Neural cell (in vitro differentiated cells): ENCODE results near the gene CDH4. TPM values are rescaled to one million over a fixed set of nuclear protein-coding genes. Genes with fewer than 3 reads are reported as not detected.

Experiments used
- H2AFZ ChIP-seq: fragments of 200-600, 300-800 bp; sonication (generic), shearing (Covaris generic); 2 replicates; pipeline ENCODE4 v1.6.0; 2014; ENCODE audit warnings: low read depth, mild to moderate bottlenecking, antibody characterized with exemption, low read length, moderate library complexity
- H3F3A ChIP-seq: fragments of 200-600 bp; shearing (Covaris generic); 2 replicates; pipeline ENCODE4 v1.6.1; 2016; ENCODE audit warnings: mild to moderate bottlenecking, moderate library complexity, mixed read lengths, antibody characterized with exemption, low read length; ENCODE audit not compliant: insufficient read depth, poor library complexity, severe bottlenecking
- H3K27ac ChIP-seq: fragments of 200-600, 300-800 bp; sonication (generic), shearing (Covaris generic); 2 replicates; pipeline ENCODE4 v1.5.1; 2014; ENCODE audit warnings: mild to moderate bottlenecking, low read length, moderate library complexity
- H3K27me3 ChIP-seq: fragments of 300-800, 200-600 bp; sonication (generic), shearing (Covaris generic); 2 replicates; pipeline ENCODE4 v1.6.0; 2014; ENCODE audit warnings: mild to moderate bottlenecking, low read depth, low read length, moderate library complexity; ENCODE audit not compliant: insufficient read depth
- H3K36me3 ChIP-seq: fragments of 300-800, 200-600 bp; sonication (generic), shearing (Covaris generic); 2 replicates; pipeline ENCODE4 v1.5.1; 2014; ENCODE audit warnings: mild to moderate bottlenecking, antibody characterized with exemption, low read length, moderate library complexity; ENCODE audit not compliant: insufficient read depth
- H3K4me2 ChIP-seq: fragments of 300-800, 200-600 bp; sonication (generic), shearing (Covaris generic); 2 replicates; pipeline ENCODE4 v1.6.0; 2014; ENCODE audit warnings: mild to moderate bottlenecking, low read length
- H3K4me3 ChIP-seq: fragments of 300-800, 200-600 bp; sonication (generic), shearing (Covaris generic); 2 replicates; pipeline ENCODE4 v1.5.1; 2014; ENCODE audit warnings: mild to moderate bottlenecking, low read length, moderate library complexity
- H3K79me2 ChIP-seq: fragments of 200-600 bp; shearing (Covaris generic); replicated peaks from 2 replicates; pipeline ENCODE4 v1.6.0; 2014; ENCODE audit warnings: mild to moderate bottlenecking, low read length, moderate library complexity; ENCODE audit not compliant: insufficient read depth
- H3K9ac ChIP-seq: fragments of 300-800, 200-600 bp; sonication (generic), shearing (Covaris generic); 2 replicates; pipeline ENCODE4 v1.6.1; 2016; ENCODE audit warnings: mild to moderate bottlenecking, low read length, mixed read lengths
- H3K9me2 ChIP-seq: fragments of 200-600 bp; shearing (Covaris generic); 2 replicates; pipeline ENCODE4 v1.6.1; 2016; ENCODE audit warnings: mild to moderate bottlenecking, low read length, mixed read lengths; ENCODE audit not compliant: insufficient read depth
- H3K9me3 ChIP-seq: fragments of 200-600, 300-800 bp; sonication (generic), shearing (Covaris generic); 2 replicates; pipeline ENCODE4 v1.6.1; 2016; ENCODE audit warnings: mild to moderate bottlenecking, mixed run types, low read length, moderate library complexity, mixed read lengths
- H4K20me1 ChIP-seq: fragments of 200-600 bp; shearing (Covaris generic); 2 replicates; pipeline ENCODE4 v1.6.1; 2016; ENCODE audit warnings: mild to moderate bottlenecking, mixed run types; ENCODE audit not compliant: insufficient read depth
- EP300 ChIP-seq: fragments of 450-650 bp; conservative IDR thresholded peaks from 2 replicates; pipeline ENCODE4 v1.6.1; 2014; ENCODE audit warnings: antibody characterized with exemption, mild to moderate bottlenecking, moderate library complexity; ENCODE audit not compliant: poor library complexity, severe bottlenecking
- EZH2 ChIP-seq: fragments of 200-600, 300-800 bp; shearing (Covaris generic), sonication (generic); IDR thresholded peaks from 2 replicates; pipeline ENCODE4 v1.6.1; 2014; ENCODE audit warnings: antibody characterized with exemption, low read length, borderline replicate concordance, mild to moderate bottlenecking; ENCODE audit not compliant: insufficient read depth, poor library complexity, severe bottlenecking
- MXI1 ChIP-seq: fragments of 450-650 bp; conservative IDR thresholded peaks from 2 replicates; pipeline ENCODE4 v1.6.1; 2014; ENCODE audit warnings: antibody characterized with exemption, mild to moderate bottlenecking; ENCODE audit not compliant: poor library complexity, severe bottlenecking
- POLR2AphosphoS5 ChIP-seq: IDR thresholded peaks from 2 replicates; pipeline ENCODE4 v1.6.1; 2012
- RAD21 ChIP-seq: fragments of 450-650 bp; conservative IDR thresholded peaks from 2 replicates; pipeline ENCODE4 v1.6.1; 2014; ENCODE audit warnings: antibody characterized with exemption, mild to moderate bottlenecking, moderate library complexity
- SMC3 ChIP-seq: fragments of 450-650 bp; conservative IDR thresholded peaks from 2 replicates; pipeline ENCODE4 v1.6.1; 2014; ENCODE audit warnings: antibody characterized with exemption, mild to moderate bottlenecking, moderate library complexity; ENCODE audit not compliant: poor library complexity
- TAF1 ChIP-seq: IDR thresholded peaks from 2 replicates; pipeline ENCODE4 v1.6.1; 2012; ENCODE audit warnings: low read depth
- polyA plus RNA-seq: library from polyadenylated mRNA; depleted of rRNA; stranded (reverse); fragments of >200 nt; gene quantifications from 2 replicates; pipeline ENCODE4 v1.2.3, GENCODE V29; 2014
- TF ChIP-seq, protein P1 (sequence below): IDR thresholded peaks from 2 replicates; pipeline ENCODE4 v1.6.1; 2012; ENCODE audit warnings: borderline replicate concordance
- TF ChIP-seq, protein P2 (sequence below): fragments of 450-650 bp; IDR thresholded peaks from 2 replicates; pipeline ENCODE4 v1.5.1; 2014; ENCODE audit warnings: antibody characterized with exemption, mild to moderate bottlenecking, moderate library complexity; ENCODE audit not compliant: poor library complexity, severe bottlenecking

The CDH4 gene
- polyA plus RNA-seq, 1 donor from 2014 or later, result 24.6 TPM

DNA sequence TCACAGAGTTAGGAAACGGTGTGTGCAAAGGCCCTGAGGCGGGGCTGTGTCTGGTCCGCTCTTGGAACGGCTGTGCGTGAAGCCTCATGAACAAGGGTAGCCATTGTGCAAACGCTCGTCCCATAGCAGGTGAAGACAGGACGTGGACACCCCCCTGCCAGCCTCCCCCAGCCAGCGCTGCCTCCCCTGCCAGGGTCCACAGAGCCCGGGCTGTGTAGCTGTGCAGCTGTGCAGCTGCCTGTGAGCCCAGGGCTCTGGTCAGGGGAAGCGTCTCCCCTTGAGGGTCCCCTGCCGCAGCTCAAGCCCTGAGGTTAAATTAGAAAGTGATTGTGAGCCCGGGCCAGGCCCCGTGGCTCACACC lies 674.2 kb downstream of the CDH4 start:
- Histone ChIP-seq H3K9me3 (no peaks in the 10 kb centered on the region), H3K79me2 (no peaks in the 10 kb centered on the region), H3F3A (no peaks in the 10 kb centered on the region), H3K4me3 (no peak overlapping the region), H3K4me2 (no peak overlapping the region), H3K27ac (no peak overlapping the region), H4K20me1 (no peaks in the 10 kb centered on the region), H3K9me2 (no peaks in the 10 kb centered on the region), H2AFZ (no peak overlapping the region), H3K9ac (no peak overlapping the region), H3K27me3 (no peaks in the 10 kb centered on the region), H3K36me3 (peaks cover 5% of the 10 kb centered on the region)
- TF ChIP-seq EP300, result no peak
- TF ChIP-seq EZH2, result no peak
- TF ChIP-seq TAF1, result no peak
- no peak for TF ChIP-seq SMC3
- TF ChIP-seq, protein P1, sequence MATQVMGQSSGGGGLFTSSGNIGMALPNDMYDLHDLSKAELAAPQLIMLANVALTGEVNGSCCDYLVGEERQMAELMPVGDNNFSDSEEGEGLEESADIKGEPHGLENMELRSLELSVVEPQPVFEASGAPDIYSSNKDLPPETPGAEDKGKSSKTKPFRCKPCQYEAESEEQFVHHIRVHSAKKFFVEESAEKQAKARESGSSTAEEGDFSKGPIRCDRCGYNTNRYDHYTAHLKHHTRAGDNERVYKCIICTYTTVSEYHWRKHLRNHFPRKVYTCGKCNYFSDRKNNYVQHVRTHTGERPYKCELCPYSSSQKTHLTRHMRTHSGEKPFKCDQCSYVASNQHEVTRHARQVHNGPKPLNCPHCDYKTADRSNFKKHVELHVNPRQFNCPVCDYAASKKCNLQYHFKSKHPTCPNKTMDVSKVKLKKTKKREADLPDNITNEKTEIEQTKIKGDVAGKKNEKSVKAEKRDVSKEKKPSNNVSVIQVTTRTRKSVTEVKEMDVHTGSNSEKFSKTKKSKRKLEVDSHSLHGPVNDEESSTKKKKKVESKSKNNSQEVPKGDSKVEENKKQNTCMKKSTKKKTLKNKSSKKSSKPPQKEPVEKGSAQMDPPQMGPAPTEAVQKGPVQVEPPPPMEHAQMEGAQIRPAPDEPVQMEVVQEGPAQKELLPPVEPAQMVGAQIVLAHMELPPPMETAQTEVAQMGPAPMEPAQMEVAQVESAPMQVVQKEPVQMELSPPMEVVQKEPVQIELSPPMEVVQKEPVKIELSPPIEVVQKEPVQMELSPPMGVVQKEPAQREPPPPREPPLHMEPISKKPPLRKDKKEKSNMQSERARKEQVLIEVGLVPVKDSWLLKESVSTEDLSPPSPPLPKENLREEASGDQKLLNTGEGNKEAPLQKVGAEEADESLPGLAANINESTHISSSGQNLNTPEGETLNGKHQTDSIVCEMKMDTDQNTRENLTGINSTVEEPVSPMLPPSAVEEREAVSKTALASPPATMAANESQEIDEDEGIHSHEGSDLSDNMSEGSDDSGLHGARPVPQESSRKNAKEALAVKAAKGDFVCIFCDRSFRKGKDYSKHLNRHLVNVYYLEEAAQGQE, result no peak
- TF ChIP-seq, protein P2, sequence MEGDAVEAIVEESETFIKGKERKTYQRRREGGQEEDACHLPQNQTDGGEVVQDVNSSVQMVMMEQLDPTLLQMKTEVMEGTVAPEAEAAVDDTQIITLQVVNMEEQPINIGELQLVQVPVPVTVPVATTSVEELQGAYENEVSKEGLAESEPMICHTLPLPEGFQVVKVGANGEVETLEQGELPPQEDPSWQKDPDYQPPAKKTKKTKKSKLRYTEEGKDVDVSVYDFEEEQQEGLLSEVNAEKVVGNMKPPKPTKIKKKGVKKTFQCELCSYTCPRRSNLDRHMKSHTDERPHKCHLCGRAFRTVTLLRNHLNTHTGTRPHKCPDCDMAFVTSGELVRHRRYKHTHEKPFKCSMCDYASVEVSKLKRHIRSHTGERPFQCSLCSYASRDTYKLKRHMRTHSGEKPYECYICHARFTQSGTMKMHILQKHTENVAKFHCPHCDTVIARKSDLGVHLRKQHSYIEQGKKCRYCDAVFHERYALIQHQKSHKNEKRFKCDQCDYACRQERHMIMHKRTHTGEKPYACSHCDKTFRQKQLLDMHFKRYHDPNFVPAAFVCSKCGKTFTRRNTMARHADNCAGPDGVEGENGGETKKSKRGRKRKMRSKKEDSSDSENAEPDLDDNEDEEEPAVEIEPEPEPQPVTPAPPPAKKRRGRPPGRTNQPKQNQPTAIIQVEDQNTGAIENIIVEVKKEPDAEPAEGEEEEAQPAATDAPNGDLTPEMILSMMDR, result no peak
- no peak for TF ChIP-seq POLR2AphosphoS5
- no peak for TF ChIP-seq RAD21
- no peak for TF ChIP-seq MXI1

DNA sequence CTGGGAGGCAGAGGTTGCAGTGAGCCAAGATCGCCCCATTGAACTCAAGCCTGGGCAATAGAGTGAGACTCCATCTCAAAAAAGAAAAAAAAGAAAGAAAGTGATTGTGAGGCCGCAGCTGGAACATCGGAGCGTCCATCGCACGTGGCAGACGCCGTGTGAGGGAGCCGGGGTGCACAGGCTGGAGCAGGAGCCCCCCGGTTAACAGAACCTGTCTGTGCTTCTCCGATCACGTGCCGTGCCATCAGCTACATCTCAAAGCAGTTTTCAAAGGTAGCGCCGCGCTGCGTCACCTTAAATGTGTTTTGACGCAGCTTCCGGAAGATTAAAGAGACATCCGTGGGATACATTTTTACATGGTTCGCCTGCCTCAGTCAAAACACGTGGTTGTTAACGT lies 674.7 kb downstream of the CDH4 start:
- peaks cover 5% of the 10 kb centered on the region for H3K36me3 ChIP-seq
- H4K20me1 ChIP-seq, result no peaks in the 10 kb centered on the region
- H3K27ac ChIP-seq, result no peak overlapping the region
- no peak overlapping the region for H3K9ac ChIP-seq
- TF ChIP-seq RAD21 (no peak), SMC3 (no peak), EP300 (no peak), MXI1 (no peak), POLR2AphosphoS5 (no peak), TAF1 (no peak), EZH2 (no peak)
- TF ChIP-seq, protein P2, result no peak
- TF ChIP-seq, protein P1, result no peak
- H3F3A ChIP-seq, result no peaks in the 10 kb centered on the region
- H2AFZ ChIP-seq, result no peak overlapping the region
- no peaks in the 10 kb centered on the region for H3K79me2 ChIP-seq
- no peaks in the 10 kb centered on the region for H3K9me2 ChIP-seq
- no peaks in the 10 kb centered on the region for H3K9me3 ChIP-seq
- no peak overlapping the region for H3K4me3 ChIP-seq
- no peak overlapping the region for H3K4me2 ChIP-seq
- no peaks in the 10 kb centered on the region for H3K27me3 ChIP-seq
